SU-DHL-6 (cell line): ENCODE data around the gene ELOVL6.

Experiments used
- H2AFZ ChIP-seq: fragments of 200-600 bp; sonication (generic); 2 replicates; pipeline ENCODE4 v1.6.1; 2014; ENCODE audit warnings: low read depth, mild to moderate bottlenecking, moderate library complexity, mixed read lengths, antibody characterized with exemption, low read length; ENCODE audit not compliant: severe bottlenecking
- H3F3A ChIP-seq: fragments of 200-600 bp; shearing (Covaris generic); 2 replicates; pipeline ENCODE4 v1.6.0; 2016; ENCODE audit warnings: antibody characterized with exemption, mild to moderate bottlenecking; ENCODE audit not compliant: insufficient read depth
- H3K27ac ChIP-seq: fragments of 200-600 bp; sonication (generic); 2 replicates; pipeline ENCODE4 v1.5.1; 2016; ENCODE audit warnings: low read depth, mild to moderate bottlenecking, low read length, moderate library complexity, mixed read lengths
- H3K27me3 ChIP-seq: fragments of 200-600 bp; sonication (generic), shearing (Covaris generic); 2 replicates; pipeline ENCODE4 v1.6.0; 2014; ENCODE audit warnings: mild to moderate bottlenecking, low read length
- H3K36me3 ChIP-seq: fragments of 200-600 bp; sonication (generic); 2 replicates; pipeline ENCODE4 v1.6.1; 2014; ENCODE audit warnings: mild to moderate bottlenecking, low read length, mixed read lengths
- H3K4me2 ChIP-seq: fragments of 300-600, 200-600 bp; shearing (Covaris generic), sonication (generic); 2 replicates; pipeline ENCODE4 v1.6.0; 2014; ENCODE audit warnings: low read length, low read depth, mild to moderate bottlenecking; ENCODE audit not compliant: poor library complexity, severe bottlenecking
- H3K4me3 ChIP-seq: fragments of 200-600 bp; sonication (generic); 2 replicates; pipeline ENCODE4 v1.5.1; 2014; ENCODE audit warnings: antibody characterized with exemption, low read length, mild to moderate bottlenecking, mixed read lengths; ENCODE audit not compliant: insufficient read depth, poor library complexity, severe bottlenecking
- H3K79me2 ChIP-seq: fragments of 200-600 bp; sonication (generic); 2 replicates; pipeline ENCODE4 v1.6.1; 2014; ENCODE audit warnings: mild to moderate bottlenecking, low read length, moderate library complexity; ENCODE audit not compliant: insufficient read depth
- H3K9ac ChIP-seq: fragments of 200-600 bp; sonication (generic); 2 replicates; pipeline ENCODE4 v1.7.0; 2014; ENCODE audit warnings: mild to moderate bottlenecking, low read length
- H3K9me2 ChIP-seq: fragments of 200-600 bp; sonication (generic); replicated peaks from 2 replicates; pipeline ENCODE4 v1.6.1; 2014; ENCODE audit warnings: low read length; ENCODE audit not compliant: insufficient read depth
- H3K9me3 ChIP-seq: fragments of 200-600 bp; sonication (generic); 2 replicates; pipeline ENCODE4 v1.6.1; 2014; ENCODE audit warnings: low read length, mixed read lengths; ENCODE audit not compliant: insufficient read depth
- H4K20me1 ChIP-seq: fragments of 200-600 bp; sonication (generic); 2 replicates; pipeline ENCODE4 v1.6.1; 2014; ENCODE audit warnings: low read depth, mild to moderate bottlenecking, antibody characterized with exemption, low read length, moderate library complexity, mixed read lengths
- CTCF ChIP-seq: fragments of 200-600 bp; sonication (generic); IDR thresholded peaks from one replicate; pipeline ENCODE4 v1.5.1; 2017; ENCODE audit warnings: antibody characterized with exemption, mild to moderate bottlenecking, low read length, moderate library complexity; ENCODE audit not compliant: insufficient read depth, poor library complexity, severe bottlenecking
- EZH2phosphoT487 ChIP-seq: fragments of 200-600 bp; sonication (generic), shearing (Covaris generic); conservative IDR thresholded peaks from 2 replicates; pipeline ENCODE4 v1.6.1; 2018; ENCODE audit warnings: mild to moderate bottlenecking, antibody characterized with exemption, low read length, moderate library complexity, mixed read lengths

The ELOVL6 gene

GRCh38 chr4:110091434-110092140 is 106.8 kb downstream of the ELOVL6 start:
- Histone ChIP-seq H3K9me3 (no peaks in the 10 kb centered on the region), H3K27me3 (no peaks in the 10 kb centered on the region), H3K9ac (no peak overlapping the region), H3K36me3 (no peaks in the 10 kb centered on the region), H3K27ac (no peak overlapping the region), H2AFZ (no peak overlapping the region), H3F3A (no peaks in the 10 kb centered on the region), H3K4me3 (no peak overlapping the region), H4K20me1 (no peaks in the 10 kb centered on the region), H3K9me2 (no peaks in the 10 kb centered on the region), H3K79me2 (no peaks in the 10 kb centered on the region), H3K4me2 (no peak overlapping the region)
- TF ChIP-seq CTCF (no peak), EZH2phosphoT487 (no peak)

- H3K36me3 ChIP-seq = no peaks in the 10 kb centered on the region
- H3K9me2 ChIP-seq = no peaks in the 10 kb centered on the region
- TF ChIP-seq CTCF (no peak), EZH2phosphoT487 (no peak)
- no peak overlapping the region for H3K4me3 ChIP-seq
- H3K9ac ChIP-seq = no peak overlapping the region
- H3K27me3 ChIP-seq = no peaks in the 10 kb centered on the region
- H3K79me2 ChIP-seq = no peaks in the 10 kb centered on the region
- H2AFZ ChIP-seq = no peak overlapping the region
- H3F3A ChIP-seq = no peaks in the 10 kb centered on the region
- no peaks in the 10 kb centered on the region for H4K20me1 ChIP-seq
- H3K4me2 ChIP-seq = no peak overlapping the region
- H3K9me3 ChIP-seq = no peaks in the 10 kb centered on the region
- H3K27ac ChIP-seq = no peak overlapping the region
These were observed 109.7 kb downstream of the ELOVL6 start for GRCh38 chr4:110088670-110089069.

GRCh38 chr4:110087070-110087708 is 111.2 kb downstream of the ELOVL6 start:
- no peaks in the 10 kb centered on the region for H3K36me3 ChIP-seq
- no peaks in the 10 kb centered on the region for H3K79me2 ChIP-seq
- H4K20me1 ChIP-seq = no peaks in the 10 kb centered on the region
- H3K4me2 ChIP-seq = no peak overlapping the region
- H3K9me3 ChIP-seq = no peaks in the 10 kb centered on the region
- no peak overlapping the region for H3K27ac ChIP-seq
- no peaks in the 10 kb centered on the region for H3F3A ChIP-seq
- no peak overlapping the region for H3K4me3 ChIP-seq
- H3K27me3 ChIP-seq = no peaks in the 10 kb centered on the region
- no peak overlapping the region for H3K9ac ChIP-seq
- H3K9me2 ChIP-seq = no peaks in the 10 kb centered on the region
- TF ChIP-seq EZH2phosphoT487 (no peak), CTCF (no peak)
- H2AFZ ChIP-seq = no peak overlapping the region
